HCT116 (cell line): Measurements from ENCODE around the gene CCDC127. TPM values are rescaled to one million over a fixed set of nuclear protein-coding genes. Genes with fewer than 3 reads are reported as not detected.
"Not testable (repeated sequence)": the region's sequence is repeated elsewhere in the genome, so short reads cannot be mapped to it uniquely, and the experiment has no call there.

Source experiments
- ATAC-seq: fragments of 200-7000 bp; cut with Tn5 transposase; 2 replicates; pipeline ENCODE4 v1.9.1; 2020; ENCODE audit warnings: mild to moderate bottlenecking, moderate library complexity
- BruUV-seq: library from RNA; stranded (reverse); fragments of 400-500 nt; replicated peaks from 2 replicates; lab custom pipeline; 2021; lab: Mats Ljungman, UMichigan
- CTCF ChIA-PET: fragments of 300-600 bp; sonication (Branson Sonifier 250); formaldehyde crosslinking; loops from one replicate; lab custom pipeline; 2021; ENCODE audit warnings: antibody characterized with exemption; lab: Charles Lee
- POLR2A ChIA-PET: fragments of 300-600, 350-600 bp; sonication (Branson Sonifier 250); formaldehyde crosslinking; loops from one replicate; lab custom pipeline; 2021; ENCODE audit warnings: antibody characterized with exemption; lab: Charles Lee
- RAD21 ChIA-PET, 2 experiments: fragments of 300-600 bp; sonication (Branson Sonifier 250); formaldehyde crosslinking; loops; one replicate each; lab custom pipeline; 2023; ENCODE audit warnings: low total read pairs in 2 of 2; ENCODE audit not compliant: uncharacterized antibody in 2 of 2, unreplicated experiment in 2 of 2, low non-redundant PET in 1 of 2; lab: Charles Lee
- DNase-seq: peaks from one replicate; pipeline ENCODE4 v3.0.0-alpha.2; 2010; ENCODE audit warnings: low read depth, low spot score
- H2AFZ ChIP-seq: fragments of 200-600 bp; shearing (Covaris generic), sonication (generic); 2 replicates; pipeline ENCODE4 v1.6.1; 2017; ENCODE audit warnings: low read depth, mixed run types, mixed read lengths, antibody characterized with exemption, low read length; ENCODE audit not compliant: poor library complexity, severe bottlenecking
- H3K27ac ChIP-seq: 2 replicates; pipeline ENCODE4 v1.5.1; 2012; ENCODE audit warnings: low read depth, low read length
- H3K27me3 ChIP-seq: fragments of 200-600 bp; sonication (generic); 2 replicates; pipeline ENCODE4 v1.6.1; 2016; ENCODE audit warnings: mixed run types, low read length, mixed read lengths; ENCODE audit not compliant: insufficient read depth
- H3K36me3 ChIP-seq, 2 experiments: fragments of 200-500 bp in 1 of 2; fragments of 200-600 bp in 1 of 2; sonication (Bioruptor generic) in 1 of 2; sonication (generic) in 1 of 2; 2 replicates each; pipeline versions ENCODE4 v1.5.1 to v1.6.1; 2014 to 2016; ENCODE audit warnings: low read length in 2 of 2, inconsistent platforms in 1 of 2, mixed read lengths in 1 of 2, mixed run types in 1 of 2; ENCODE audit not compliant: insufficient read depth in 2 of 2, control insufficient read depth in 1 of 2
- H3K4me1 ChIP-seq, 2 experiments: fragments of 200-600 bp in 1 of 2; sonication (generic) in 1 of 2; 2 replicates each; pipeline versions ENCODE4 v1.5.1 to v1.6.1; 2012 to 2017; ENCODE audit warnings: low read length in 2 of 2, inconsistent platforms in 1 of 2, mild to moderate bottlenecking in 1 of 2, mixed read lengths in 1 of 2, mixed run types in 1 of 2, moderate library complexity in 1 of 2; ENCODE audit not compliant: insufficient read depth in 2 of 2, control insufficient read depth in 1 of 2
- H3K4me2 ChIP-seq: fragments of 200-600 bp; sonication (generic); 2 replicates; pipeline ENCODE4 v1.6.1; 2017; ENCODE audit warnings: mixed run types, low read length, mixed read lengths
- H3K4me3 ChIP-seq, 2 experiments: fragments of 200-600 bp in 1 of 2; sonication (generic) in 1 of 2; replicated peaks in 1 of 2; 2 replicates each; pipeline ENCODE4 v1.5.1; 2011 to 2016; ENCODE audit warnings: low read length in 2 of 2, control low read depth in 1 of 2, low read depth in 1 of 2, mild to moderate bottlenecking in 1 of 2, mixed read lengths in 1 of 2, mixed run types in 1 of 2
- H3K79me2 ChIP-seq: fragments of 200-600 bp; sonication (generic); 2 replicates; pipeline ENCODE4 v1.6.1; 2017; ENCODE audit warnings: mild to moderate bottlenecking, mixed run types, low read length, moderate library complexity, mixed read lengths; ENCODE audit not compliant: insufficient read depth
- H3K9ac ChIP-seq: fragments of 200-600 bp; sonication (generic); 2 replicates; pipeline ENCODE4 v1.6.1; 2016; ENCODE audit warnings: low read length, mixed read lengths
- H3K9me2 ChIP-seq: fragments of 200-600 bp; sonication (generic), shearing (Covaris generic); 2 replicates; pipeline ENCODE4 v1.6.1; 2017; ENCODE audit warnings: mixed run types, mild to moderate bottlenecking, moderate library complexity; ENCODE audit not compliant: insufficient read depth
- H3K9me3 ChIP-seq, 2 experiments: fragments of 200-500 bp in 1 of 2; fragments of 200-600 bp in 1 of 2; sonication (Bioruptor generic) in 1 of 2; sonication (generic) in 1 of 2; 2 replicates each; pipeline ENCODE4 v1.6.1; 2014 to 2017; ENCODE audit warnings: low read length in 2 of 2, mixed read lengths in 2 of 2, inconsistent platforms in 1 of 2, low read depth in 1 of 2, mild to moderate bottlenecking in 1 of 2, mixed run types in 1 of 2, moderate library complexity in 1 of 2; ENCODE audit not compliant: control insufficient read depth in 1 of 2, insufficient read depth in 1 of 2
- H4K20me1 ChIP-seq: fragments of 200-600 bp; sonication (generic), shearing (Covaris generic); 2 replicates; pipeline ENCODE4 v1.6.1; 2017; ENCODE audit warnings: mixed run types, mild to moderate bottlenecking, moderate library complexity; ENCODE audit not compliant: insufficient read depth
- CBX3 ChIP-seq: IDR thresholded peaks from 2 replicates; pipeline ENCODE4 v1.6.1; 2012; ENCODE audit warnings: low read depth
- CEBPB ChIP-seq: IDR thresholded peaks from 2 replicates; pipeline ENCODE4 v1.6.1; 2012; ENCODE audit warnings: low read depth
- ELF1 ChIP-seq: IDR thresholded peaks from 2 replicates; pipeline ENCODE4 v1.6.1; 2012; ENCODE audit warnings: low read depth, borderline replicate concordance
- POLR2AphosphoS5 ChIP-seq: IDR thresholded peaks from 2 replicates; pipeline ENCODE4 v1.6.1; 2011; ENCODE audit warnings: mild to moderate bottlenecking, low read depth, low read length, moderate library complexity
- RAD21 ChIP-seq: IDR thresholded peaks from 2 replicates; pipeline ENCODE4 v1.6.1; 2012; ENCODE audit warnings: low read depth, mild to moderate bottlenecking
- YY1 ChIP-seq: IDR thresholded peaks from 2 replicates; pipeline ENCODE4 v1.6.1; 2011; ENCODE audit warnings: low read length, low read depth, moderate library complexity, mild to moderate bottlenecking; ENCODE audit not compliant: insufficient replicate concordance; ENCODE audit errors: extremely low read depth
- intact Hi-C: fragments of 100-400 bp; cut with micrococcal nuclease; formaldehyde crosslinking; loops from 2 replicates; pipeline ENCODE4 v1.10.0; 2022
- total RNA-seq: library from RNA; stranded (reverse); gene quantifications from one replicate; pipeline ENCODE4 v1.2.1, GENCODE V29; 2021; ENCODE audit not compliant: unreplicated experiment
- TF ChIP-seq, protein P1 (sequence below): IDR thresholded peaks from 2 replicates; pipeline ENCODE4 v1.6.1; 2012
- TF ChIP-seq, protein P2 (sequence below): IDR thresholded peaks from 2 replicates; pipeline ENCODE4 v1.6.1; 2012; ENCODE audit warnings: low read depth

The CCDC127 gene
- total RNA-seq, 1 experiment from 2014 or later, result 5.1 TPM

GRCh38 chr5:237931-238330 lies 20.0 kb upstream of the CCDC127 start:
- H3K27ac ChIP-seq, POLR2A ChIA-PET, H3K4me2 ChIP-seq, CTCF ChIA-PET, ATAC-seq, H3K9ac ChIP-seq, H3K9me2 ChIP-seq, BruUV-seq, H4K20me1 ChIP-seq, intact Hi-C loops, H3K9me3 ChIP-seq, H2AFZ ChIP-seq, H3K27me3 ChIP-seq, H3K79me2 ChIP-seq, RAD21 ChIA-PET, H3K4me3 ChIP-seq, DNase-seq, H3K4me1 ChIP-seq: not testable (repeated sequence)
- H3K36me3 ChIP-seq, result peaks cover 24 to 34% of the 10 kb centered on the region in 2 experiments

DNA sequence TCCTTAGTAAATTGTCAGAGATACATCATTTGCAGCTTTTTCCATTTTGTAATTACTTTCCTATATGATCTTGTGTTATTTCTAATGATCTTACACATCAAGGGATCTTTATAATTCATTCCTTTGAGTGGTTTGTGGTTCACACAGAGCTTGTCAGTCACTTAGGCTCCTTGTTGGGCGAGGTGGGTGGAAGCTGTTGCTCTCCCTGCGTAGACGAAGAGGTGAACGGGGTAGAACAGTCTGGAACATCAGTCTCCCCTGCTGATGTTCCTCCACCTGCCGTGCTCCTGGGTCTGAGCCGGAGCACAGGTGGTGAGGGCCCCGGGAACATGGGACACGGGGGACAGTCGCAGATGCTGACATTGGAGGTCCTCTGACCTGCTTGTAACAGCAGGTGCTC lies 17.6 kb upstream of the CCDC127 start:
- RAD21 ChIA-PET, H3K4me1 ChIP-seq, H3K27me3 ChIP-seq, H3K79me2 ChIP-seq, POLR2A ChIA-PET, H3K9me2 ChIP-seq, H4K20me1 ChIP-seq, ATAC-seq, DNase-seq, H3K4me3 ChIP-seq, CTCF ChIA-PET, intact Hi-C loops, H3K27ac ChIP-seq, H2AFZ ChIP-seq, H3K9ac ChIP-seq, H3K9me3 ChIP-seq, H3K4me2 ChIP-seq, BruUV-seq: not testable (repeated sequence)
- H3K36me3 ChIP-seq, result peaks cover 7 to 18% of the 10 kb centered on the region in 2 experiments; a peak in 3 of 4 replicates

- no peaks in the 10 kb centered on the region for H4K20me1 ChIP-seq
- no peaks in the 10 kb centered on the region for H3K79me2 ChIP-seq
- H3K9ac ChIP-seq, result no peak overlapping the region
- no peaks in the 10 kb centered on the region for H3K4me1 ChIP-seq
- H3K27ac ChIP-seq, result no peak overlapping the region
- no peak for ATAC-seq
- no peak for DNase-seq
- ChIA-PET POLR2A (no interaction called here), CTCF (no interaction called here), RAD21 (no interaction called here)
- H3K4me2 ChIP-seq, result no peak overlapping the region
- H2AFZ ChIP-seq, result no peak overlapping the region
- no TSS peak for BruUV-seq
- no peak overlapping the region for H3K4me3 ChIP-seq
- no peaks in the 10 kb centered on the region for H3K9me3 ChIP-seq
- no peaks in the 10 kb centered on the region for H3K9me2 ChIP-seq
- intact Hi-C loops, result no loop called here
- no peaks in the 10 kb centered on the region for H3K27me3 ChIP-seq
- H3K36me3 ChIP-seq, result peaks cover 10 to 15% of the 10 kb centered on the region in 2 experiments
- TF ChIP-seq ELF1 (no peak), RAD21 (no peak), POLR2AphosphoS5 (no peak), CBX3 (no peak), CEBPB (no peak), YY1 (no peak)
- TF ChIP-seq, protein P1, sequence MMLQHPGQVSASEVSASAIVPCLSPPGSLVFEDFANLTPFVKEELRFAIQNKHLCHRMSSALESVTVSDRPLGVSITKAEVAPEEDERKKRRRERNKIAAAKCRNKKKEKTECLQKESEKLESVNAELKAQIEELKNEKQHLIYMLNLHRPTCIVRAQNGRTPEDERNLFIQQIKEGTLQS, result no peak
- TF ChIP-seq, protein P2, sequence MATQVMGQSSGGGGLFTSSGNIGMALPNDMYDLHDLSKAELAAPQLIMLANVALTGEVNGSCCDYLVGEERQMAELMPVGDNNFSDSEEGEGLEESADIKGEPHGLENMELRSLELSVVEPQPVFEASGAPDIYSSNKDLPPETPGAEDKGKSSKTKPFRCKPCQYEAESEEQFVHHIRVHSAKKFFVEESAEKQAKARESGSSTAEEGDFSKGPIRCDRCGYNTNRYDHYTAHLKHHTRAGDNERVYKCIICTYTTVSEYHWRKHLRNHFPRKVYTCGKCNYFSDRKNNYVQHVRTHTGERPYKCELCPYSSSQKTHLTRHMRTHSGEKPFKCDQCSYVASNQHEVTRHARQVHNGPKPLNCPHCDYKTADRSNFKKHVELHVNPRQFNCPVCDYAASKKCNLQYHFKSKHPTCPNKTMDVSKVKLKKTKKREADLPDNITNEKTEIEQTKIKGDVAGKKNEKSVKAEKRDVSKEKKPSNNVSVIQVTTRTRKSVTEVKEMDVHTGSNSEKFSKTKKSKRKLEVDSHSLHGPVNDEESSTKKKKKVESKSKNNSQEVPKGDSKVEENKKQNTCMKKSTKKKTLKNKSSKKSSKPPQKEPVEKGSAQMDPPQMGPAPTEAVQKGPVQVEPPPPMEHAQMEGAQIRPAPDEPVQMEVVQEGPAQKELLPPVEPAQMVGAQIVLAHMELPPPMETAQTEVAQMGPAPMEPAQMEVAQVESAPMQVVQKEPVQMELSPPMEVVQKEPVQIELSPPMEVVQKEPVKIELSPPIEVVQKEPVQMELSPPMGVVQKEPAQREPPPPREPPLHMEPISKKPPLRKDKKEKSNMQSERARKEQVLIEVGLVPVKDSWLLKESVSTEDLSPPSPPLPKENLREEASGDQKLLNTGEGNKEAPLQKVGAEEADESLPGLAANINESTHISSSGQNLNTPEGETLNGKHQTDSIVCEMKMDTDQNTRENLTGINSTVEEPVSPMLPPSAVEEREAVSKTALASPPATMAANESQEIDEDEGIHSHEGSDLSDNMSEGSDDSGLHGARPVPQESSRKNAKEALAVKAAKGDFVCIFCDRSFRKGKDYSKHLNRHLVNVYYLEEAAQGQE, result no peak
These were observed 16.5 kb upstream of the CCDC127 start for GRCh38 chr5:234450-234849.
